ENCODE results near the gene FKBP8. TPM values are rescaled to one million over a fixed set of nuclear protein-coding genes. Genes with fewer than 3 reads are reported as not detected.

FKBP8 gene
- total RNA-seq, 2 donors from 2014 or later: 326 to 536 TPM

- Histone ChIP-seq H3K27me3 (replicated peaks; ENCODE audit: insufficient read depth) (no peaks in the 10 kb centered on the region), H3K4me1 (replicated peaks) (peaks cover 4% of the 10 kb centered on the region), H3K4me3 (no peak overlapping the region), H3K9me3 (no peaks in the 10 kb centered on the region), H3K27ac (no peak overlapping the region), H3K36me3 (peaks cover 8 to 13% of the 10 kb centered on the region in 2 donors)
- no peak for TF ChIP-seq POLR2AphosphoS5 (IDR thresholded peaks at IDR 0.05)
- TF ChIP-seq CTCF (IDR thresholded peaks at IDR 0.05): no peak
- TF ChIP-seq POLR2A (IDR thresholded peaks at IDR 0.05): no peak
- intact Hi-C loops (cut with DNase I): no loop called here
- DNase-seq (ENCODE audit: low spot score): no peak
- 96% methylated on average over 14 of the region's 17 CpGs for WGBS
These were observed 5.9 kb downstream of the FKBP8 start for GRCh38 chr19:18537431-18537830.

GRCh38 chr19:18536475-18536874 is 6.9 kb downstream of the FKBP8 start:
- no peaks in the 10 kb centered on the region for H3K27me3 ChIP-seq (replicated peaks; ENCODE audit: insufficient read depth)
- peaks cover 8 to 14% of the 10 kb centered on the region in 2 donors for H3K36me3 ChIP-seq
- WGBS: 94% methylated on average over 10 of the region's 10 CpGs
- no peaks in the 10 kb centered on the region for H3K4me1 ChIP-seq (replicated peaks)
- intact Hi-C loops (cut with DNase I): no loop called here
- no peak overlapping the region for H3K4me3 ChIP-seq
- TF ChIP-seq CTCF (IDR thresholded peaks at IDR 0.05) (no peak), POLR2AphosphoS5 (IDR thresholded peaks at IDR 0.05) (no peak), POLR2A (IDR thresholded peaks at IDR 0.05) (no peak)
- H3K9me3 ChIP-seq: no peaks in the 10 kb centered on the region
- DNase-seq (ENCODE audit: low spot score): no peak
- no peak overlapping the region for H3K27ac ChIP-seq

- 93% methylated on average over 4 of the region's 4 CpGs for WGBS
- H3K4me3 ChIP-seq: no peak overlapping the region
- peaks cover 8 to 9% of the 10 kb centered on the region in 2 donors for H3K36me3 ChIP-seq
- intact Hi-C loops (cut with DNase I): no loop called here
- no peaks in the 10 kb centered on the region for H3K27me3 ChIP-seq (replicated peaks; ENCODE audit: insufficient read depth)
- H3K4me1 ChIP-seq (replicated peaks): no peaks in the 10 kb centered on the region
- DNase-seq (ENCODE audit: low spot score): no peak
- no peak overlapping the region for H3K27ac ChIP-seq
- TF ChIP-seq POLR2A (IDR thresholded peaks at IDR 0.05) (no peak), CTCF (IDR thresholded peaks at IDR 0.05) (no peak), POLR2AphosphoS5 (IDR thresholded peaks at IDR 0.05) (no peak)
- no peaks in the 10 kb centered on the region for H3K9me3 ChIP-seq
These were observed 10.3 kb downstream of the FKBP8 start for GRCh38 chr19:18533058-18533457.

GRCh38 chr19:18532168-18532890 is 11.0 kb downstream of the FKBP8 start:
- Histone ChIP-seq H3K9me3 (no peaks in the 10 kb centered on the region), H3K36me3 (peaks cover 8 to 9% of the 10 kb centered on the region in 2 donors), H3K4me3 (no peak overlapping the region), H3K27ac (no peak overlapping the region), H3K4me1 (replicated peaks) (no peaks in the 10 kb centered on the region), H3K27me3 (replicated peaks; ENCODE audit: insufficient read depth) (no peaks in the 10 kb centered on the region)
- TF ChIP-seq CTCF (IDR thresholded peaks at IDR 0.05) (no peak), POLR2A (IDR thresholded peaks at IDR 0.05) (no peak)
- 95% methylated on average over 22 of the region's 22 CpGs for WGBS
- intact Hi-C loops (cut with DNase I): no loop called here
- no peak for DNase-seq (ENCODE audit: low spot score)

- Histone ChIP-seq H3K4me3 (no peak overlapping the region), H3K27ac (no peak overlapping the region), H3K36me3 (peaks cover 4 to 9% of the 10 kb centered on the region in 2 donors), H3K27me3 (replicated peaks; ENCODE audit: insufficient read depth) (no peaks in the 10 kb centered on the region), H3K4me1 (replicated peaks) (no peaks in the 10 kb centered on the region), H3K9me3 (no peaks in the 10 kb centered on the region)
- intact Hi-C loops (cut with DNase I): no loop called here
- TF ChIP-seq CTCF (IDR thresholded peaks at IDR 0.05): no peak
- no peak for TF ChIP-seq POLR2AphosphoS5 (IDR thresholded peaks at IDR 0.05)
- no peak for TF ChIP-seq POLR2A (IDR thresholded peaks at IDR 0.05)
- DNase-seq (ENCODE audit: low spot score): no peak
- 93% methylated on average over 9 of the region's 9 CpGs for WGBS
These were observed 11.9 kb downstream of the FKBP8 start for GRCh38 chr19:18531485-18531884.

Measured in prostate gland (tissue), 2 donors.